Suprapubic skin (tissue), 3 donors: ENCODE measurements around the gene TPRN.

Experiments used
- POLR2A ChIP-seq, 2 donors: fragments of 450-650 bp; IDR thresholded peaks; one replicate each; pipeline ENCODE4 v1.6.1; 2017; ENCODE audit warnings: antibody characterized with exemption in 2 of 2, mild to moderate bottlenecking in 2 of 2, moderate library complexity in 2 of 2
- TF ChIP-seq, protein P1 (sequence below), 2 donors: fragments of 200-600 bp in 1 of 2; fragments of 450-650 bp in 1 of 2; sonication (generic) in 1 of 2; IDR thresholded peaks; one replicate each; pipeline ENCODE4 v1.5.1; 2016 to 2019; ENCODE audit warnings: antibody characterized with exemption in 2 of 2, mild to moderate bottlenecking in 1 of 2, moderate library complexity in 1 of 2

DNA sequence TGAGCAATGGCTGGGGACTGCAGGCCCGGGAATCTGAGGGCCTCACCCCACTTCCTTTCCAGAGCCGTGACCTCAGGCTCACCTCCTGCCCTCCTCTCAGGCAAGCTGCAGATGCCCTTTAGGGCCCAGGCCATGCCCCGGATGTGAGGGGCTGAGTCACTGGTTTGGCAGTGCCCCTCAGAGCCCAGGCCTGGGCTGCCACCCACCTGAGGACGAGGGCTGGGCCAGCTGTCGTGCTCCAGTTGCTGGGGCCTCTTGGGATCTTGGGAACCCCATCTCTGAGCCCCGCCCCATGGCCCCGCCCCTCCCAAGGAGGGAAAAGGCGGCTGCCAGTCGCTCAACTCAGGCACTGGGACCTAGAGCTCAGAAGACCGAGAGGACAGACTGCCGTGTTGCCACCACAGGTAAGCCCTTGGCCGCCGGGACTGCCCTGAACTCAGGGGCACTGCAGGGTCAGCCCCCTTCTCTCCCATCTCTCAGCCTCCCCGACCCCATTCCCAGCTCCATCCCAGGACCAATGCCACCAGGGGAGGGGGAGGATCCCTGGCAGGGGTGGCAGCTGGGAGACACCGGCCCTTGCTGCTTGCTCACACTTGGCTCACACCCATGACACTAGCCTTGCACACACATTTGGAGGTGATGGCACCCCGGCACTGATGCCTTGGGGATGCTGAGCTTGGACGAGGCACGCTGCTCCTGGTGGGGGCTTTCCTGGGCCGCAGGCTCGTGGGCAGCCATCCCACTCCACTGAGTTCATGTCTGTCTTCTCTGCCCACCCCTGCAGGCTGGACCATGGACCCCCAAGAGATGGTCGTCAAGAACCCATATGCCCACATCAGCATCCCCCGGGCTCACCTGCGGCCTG, 24.5 kb upstream of the TPRN start, which contains the start of gene CYSRT1:
- TF ChIP-seq, protein P1, sequence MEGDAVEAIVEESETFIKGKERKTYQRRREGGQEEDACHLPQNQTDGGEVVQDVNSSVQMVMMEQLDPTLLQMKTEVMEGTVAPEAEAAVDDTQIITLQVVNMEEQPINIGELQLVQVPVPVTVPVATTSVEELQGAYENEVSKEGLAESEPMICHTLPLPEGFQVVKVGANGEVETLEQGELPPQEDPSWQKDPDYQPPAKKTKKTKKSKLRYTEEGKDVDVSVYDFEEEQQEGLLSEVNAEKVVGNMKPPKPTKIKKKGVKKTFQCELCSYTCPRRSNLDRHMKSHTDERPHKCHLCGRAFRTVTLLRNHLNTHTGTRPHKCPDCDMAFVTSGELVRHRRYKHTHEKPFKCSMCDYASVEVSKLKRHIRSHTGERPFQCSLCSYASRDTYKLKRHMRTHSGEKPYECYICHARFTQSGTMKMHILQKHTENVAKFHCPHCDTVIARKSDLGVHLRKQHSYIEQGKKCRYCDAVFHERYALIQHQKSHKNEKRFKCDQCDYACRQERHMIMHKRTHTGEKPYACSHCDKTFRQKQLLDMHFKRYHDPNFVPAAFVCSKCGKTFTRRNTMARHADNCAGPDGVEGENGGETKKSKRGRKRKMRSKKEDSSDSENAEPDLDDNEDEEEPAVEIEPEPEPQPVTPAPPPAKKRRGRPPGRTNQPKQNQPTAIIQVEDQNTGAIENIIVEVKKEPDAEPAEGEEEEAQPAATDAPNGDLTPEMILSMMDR (IDR thresholded peaks at IDR 0.05): no peak
- TF ChIP-seq POLR2A (IDR thresholded peaks at IDR 0.05): no peak
